Breast epithelium (tissue), 4 donors: ENCODE data around the gene SAMD9L. TPM values are rescaled to one million over a fixed set of nuclear protein-coding genes. Genes with fewer than 3 reads are reported as not detected.

ENCODE experiments used
- DNase-seq, 2 donors: peaks; one replicate each; pipeline ENCODE4 v3.0.0-alpha.2; 2019; ENCODE audit warnings: low spot score in 2 of 2
- H3K27ac ChIP-seq, 2 donors: fragments of 200-600 bp; sonication (generic) in 1 of 2; one replicate each; pipeline ENCODE4 v1.5.1; 2016 to 2019; ENCODE audit warnings: mild to moderate bottlenecking in 1 of 2
- H3K27me3 ChIP-seq, 2 donors: fragments of 200-600 bp; sonication (generic) in 1 of 2; one replicate each; pipeline versions ENCODE4 v1.5.1 to v1.6.0; 2017 to 2019; ENCODE audit warnings: control low read depth in 1 of 2, mild to moderate bottlenecking in 1 of 2
- H3K36me3 ChIP-seq: fragments of 200-600 bp; one replicate; pipeline ENCODE4 v1.5.1; 2019
- H3K4me1 ChIP-seq, 2 donors: fragments of 200-600 bp; sonication (generic); one replicate each; pipeline ENCODE4 v1.5.1; 2016 to 2019; ENCODE audit warnings: control low read depth in 1 of 2
- H3K4me3 ChIP-seq, 3 donors: fragments of 200-600 bp; sonication (generic); 1 replicate in 2 of 3; 2 replicates in 1 of 3; pipeline ENCODE4 v1.5.1; 2016 to 2019; ENCODE audit warnings: mild to moderate bottlenecking in 3 of 3, moderate library complexity in 2 of 3
- H3K9me3 ChIP-seq, 2 donors: fragments of 200-600 bp; sonication (generic) in 1 of 2; one replicate each; pipeline ENCODE4 v1.5.1; 2016 to 2019; ENCODE audit warnings: control low read depth in 1 of 2
- CTCF ChIP-seq, 3 donors: fragments of 450-650 bp; IDR thresholded peaks; one replicate each; pipeline ENCODE4 v1.5.1; 2016 to 2017; ENCODE audit warnings: antibody characterized with exemption in 3 of 3, mild to moderate bottlenecking in 3 of 3, moderate library complexity in 3 of 3
- POLR2A ChIP-seq: fragments of 450-650 bp; IDR thresholded peaks from one replicate; pipeline ENCODE4 v1.6.1; 2016; ENCODE audit warnings: antibody characterized with exemption, mild to moderate bottlenecking, moderate library complexity
- POLR2AphosphoS5 ChIP-seq, 3 donors: sonication (generic); formaldehyde crosslinking; IDR thresholded peaks; one replicate each; pipeline ENCODE4 v1.6.1; 2017; ENCODE audit warnings: antibody characterized with exemption in 3 of 3
- intact Hi-C: fragments of 100-400 bp; cut with DNase I; formaldehyde crosslinking; loops from one replicate; pipeline ENCODE4 v1.15.1; 2023; ENCODE audit warnings: low total_unique reads
- total RNA-seq, 3 donors: library from RNA; depleted of rRNA; stranded (reverse); fragments of >200 nt; gene quantifications; one replicate each; pipeline ENCODE4 v1.1.0, GENCODE V29; 2016

SAMD9L gene
- total RNA-seq, 3 donors from 2014 or later = 7.5 to 10.5 (median 8.6) TPM

- TF ChIP-seq CTCF (IDR thresholded peaks at IDR 0.05) = no peak
- no peak for TF ChIP-seq POLR2AphosphoS5 (IDR thresholded peaks at IDR 0.05)
- no peak for TF ChIP-seq POLR2A
- Histone ChIP-seq H3K4me3 (peak overlapping the region; percentile 40 to 64 (median 47)), H3K36me3 (no peaks in the 10 kb centered on the region), H3K27me3 (no peaks in the 10 kb centered on the region), H3K9me3 (no peaks in the 10 kb centered on the region), H3K4me1 (no peaks in the 10 kb centered on the region), H3K27ac (peak overlapping the region; percentile 23 to 63)
- DNase-seq = no peak
- intact Hi-C loops = no loop called here
These were observed 1.6 kb downstream of the SAMD9L start for GRCh38 chr7:93146472-93147141.

- H3K9me3 ChIP-seq = peaks cover 0 to 6% of the 10 kb centered on the region in 2 donors
- no peak for TF ChIP-seq POLR2AphosphoS5 (IDR thresholded peaks at IDR 0.05)
- no peak for TF ChIP-seq POLR2A
- H3K4me1 ChIP-seq = no peaks in the 10 kb centered on the region
- no peaks in the 10 kb centered on the region for H3K36me3 ChIP-seq
- no peaks in the 10 kb centered on the region for H3K27me3 ChIP-seq
- H3K27ac ChIP-seq = peak overlapping the region in 1 of 2 donors; percentile 55
- DNase-seq = no peak
- H3K4me3 ChIP-seq = no peak overlapping the region
- intact Hi-C loops = no loop called here
These were observed 2.1 kb downstream of the SAMD9L start for GRCh38 chr7:93146036-93146435.

GRCh38 chr7:93145354-93145753 is 2.8 kb downstream of the SAMD9L start:
- Histone ChIP-seq H3K9me3 (peaks cover 0 to 12% of the 10 kb centered on the region in 2 donors), H3K4me1 (no peaks in the 10 kb centered on the region), H3K36me3 (no peaks in the 10 kb centered on the region), H3K27me3 (no peaks in the 10 kb centered on the region), H3K27ac (no peak overlapping the region), H3K4me3 (no peak overlapping the region)
- no peak for DNase-seq
- intact Hi-C loops = no loop called here
- TF ChIP-seq POLR2AphosphoS5 (IDR thresholded peaks at IDR 0.05) (no peak), POLR2A (no peak), CTCF (IDR thresholded peaks at IDR 0.05) (no peak)

DNA sequence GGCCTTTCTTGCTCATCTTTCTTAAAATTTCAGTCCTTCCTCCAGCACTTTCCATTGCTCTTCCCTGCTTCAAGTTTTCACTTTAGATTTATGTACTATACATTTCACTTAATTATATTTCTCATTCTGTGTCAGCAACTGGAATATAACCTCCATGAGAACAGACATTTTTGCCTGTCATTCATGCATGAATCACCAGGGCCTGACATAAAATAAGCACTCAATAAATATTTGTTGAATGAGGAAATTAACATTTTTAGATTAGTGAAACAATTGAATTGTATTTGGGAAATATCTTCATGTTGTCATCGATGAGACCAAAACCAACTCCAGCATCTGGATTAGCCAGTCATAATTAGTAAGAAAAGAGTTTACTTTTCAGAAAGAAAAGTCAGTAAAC is 6.1 kb downstream of the SAMD9L start:
- intact Hi-C loops = no loop called here
- TF ChIP-seq POLR2A (no peak), POLR2AphosphoS5 (IDR thresholded peaks at IDR 0.05) (no peak), CTCF (IDR thresholded peaks at IDR 0.05) (no peak)
- H3K36me3 ChIP-seq = peaks cover 11% of the 10 kb centered on the region

DNA sequence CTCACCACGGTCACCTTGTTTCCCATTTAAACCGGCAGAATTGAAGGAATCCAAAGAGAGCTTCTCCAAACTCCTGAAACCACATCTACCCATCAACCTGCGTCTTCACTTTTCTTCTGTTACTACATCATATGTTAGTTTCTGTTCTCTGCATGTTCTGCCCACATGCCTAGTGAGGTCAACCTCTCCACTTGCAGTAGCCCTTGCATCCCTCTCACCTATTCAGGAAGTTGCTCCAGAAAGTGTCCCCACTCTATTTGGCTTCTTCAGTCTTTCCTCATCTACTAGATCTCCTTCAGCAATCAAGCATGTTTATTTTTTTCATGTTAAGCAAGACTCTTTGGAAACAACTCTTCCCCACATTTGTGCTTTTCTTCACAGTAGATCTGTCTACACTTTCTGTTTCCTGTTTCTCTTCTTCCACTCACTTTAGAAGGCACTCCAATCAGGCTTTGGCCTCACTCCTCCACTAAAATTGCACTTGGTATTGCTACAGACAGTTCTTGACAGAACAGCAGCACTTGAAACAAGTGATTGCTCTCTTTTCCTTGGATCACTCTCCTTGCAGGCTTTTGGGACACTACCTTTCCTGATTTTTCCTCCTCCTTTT is 7.5 kb downstream of the SAMD9L start:
- no peak overlapping the region for H3K27ac ChIP-seq
- H3K4me3 ChIP-seq = no peak overlapping the region
- no peak for DNase-seq
- TF ChIP-seq CTCF (IDR thresholded peaks at IDR 0.05) (no peak), POLR2AphosphoS5 (IDR thresholded peaks at IDR 0.05) (no peak), POLR2A (no peak)
- H3K36me3 ChIP-seq = peaks cover 14% of the 10 kb centered on the region
- intact Hi-C loops = no loop called here
- no peaks in the 10 kb centered on the region for H3K27me3 ChIP-seq
- H3K4me1 ChIP-seq = no peaks in the 10 kb centered on the region
- peaks cover 41 to 50% of the 10 kb centered on the region in 2 donors for H3K9me3 ChIP-seq

More for the DNA sequence above, 6.1 kb downstream of the SAMD9L start:
- no peak for DNase-seq
- Histone ChIP-seq H3K4me3 (no peak overlapping the region), H3K27ac (no peak overlapping the region), H3K9me3 (peaks cover 27 to 38% of the 10 kb centered on the region in 2 donors), H3K27me3 (no peaks in the 10 kb centered on the region), H3K4me1 (no peaks in the 10 kb centered on the region)
